NK-92 (cell line): ENCODE measurements around the gene DCAF8.

Experiments
- DNase-seq: peaks from one replicate; lab custom pipeline; 2025; ENCODE audit not compliant: unreplicated experiment; lab: John Stamatoyannopoulos, UW

DCAF8 gene

DNA sequence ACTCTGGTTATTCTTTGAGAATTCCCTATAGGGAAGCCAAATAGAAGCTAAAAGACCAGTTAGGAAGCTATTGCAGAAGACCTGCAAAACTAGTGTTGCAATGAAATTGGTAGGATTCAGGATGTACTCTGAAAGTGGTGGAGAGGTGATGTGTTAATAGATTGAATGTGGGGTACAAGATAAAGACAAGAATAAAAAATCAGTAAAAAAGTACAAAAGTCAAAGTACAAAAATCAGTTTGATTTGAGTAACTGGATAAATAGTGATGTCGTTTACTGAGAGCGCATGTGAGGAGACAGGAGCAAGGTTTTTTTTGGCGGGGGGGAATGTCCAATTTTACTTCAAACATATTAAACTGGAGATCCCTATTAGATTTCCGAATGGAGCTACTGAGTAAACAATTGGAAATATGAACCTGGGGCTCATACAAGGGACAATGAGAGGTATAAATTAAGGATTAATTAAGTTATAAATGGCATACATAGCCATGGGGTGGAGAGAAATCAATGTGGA lies 2.5 kb upstream of the DCAF8 start:
- DNase-seq = no peak

DNA sequence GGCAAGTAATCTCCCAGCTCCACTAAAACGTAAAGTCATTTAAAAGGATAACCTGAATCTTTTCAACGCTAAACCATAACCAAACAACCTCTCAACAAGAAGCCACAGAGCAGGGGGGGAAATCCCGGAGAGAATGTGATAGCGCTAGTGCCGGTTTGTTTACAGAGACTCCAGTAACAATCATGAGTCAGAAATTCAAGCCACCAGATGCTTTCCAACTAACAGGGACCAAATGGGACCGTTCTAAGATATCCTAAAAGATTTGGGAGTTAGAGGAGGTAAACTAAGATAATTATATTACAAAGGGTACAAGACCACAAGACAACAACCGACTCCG lies 825 bp downstream of the DCAF8 start:
- DNase-seq = no peak

DNA sequence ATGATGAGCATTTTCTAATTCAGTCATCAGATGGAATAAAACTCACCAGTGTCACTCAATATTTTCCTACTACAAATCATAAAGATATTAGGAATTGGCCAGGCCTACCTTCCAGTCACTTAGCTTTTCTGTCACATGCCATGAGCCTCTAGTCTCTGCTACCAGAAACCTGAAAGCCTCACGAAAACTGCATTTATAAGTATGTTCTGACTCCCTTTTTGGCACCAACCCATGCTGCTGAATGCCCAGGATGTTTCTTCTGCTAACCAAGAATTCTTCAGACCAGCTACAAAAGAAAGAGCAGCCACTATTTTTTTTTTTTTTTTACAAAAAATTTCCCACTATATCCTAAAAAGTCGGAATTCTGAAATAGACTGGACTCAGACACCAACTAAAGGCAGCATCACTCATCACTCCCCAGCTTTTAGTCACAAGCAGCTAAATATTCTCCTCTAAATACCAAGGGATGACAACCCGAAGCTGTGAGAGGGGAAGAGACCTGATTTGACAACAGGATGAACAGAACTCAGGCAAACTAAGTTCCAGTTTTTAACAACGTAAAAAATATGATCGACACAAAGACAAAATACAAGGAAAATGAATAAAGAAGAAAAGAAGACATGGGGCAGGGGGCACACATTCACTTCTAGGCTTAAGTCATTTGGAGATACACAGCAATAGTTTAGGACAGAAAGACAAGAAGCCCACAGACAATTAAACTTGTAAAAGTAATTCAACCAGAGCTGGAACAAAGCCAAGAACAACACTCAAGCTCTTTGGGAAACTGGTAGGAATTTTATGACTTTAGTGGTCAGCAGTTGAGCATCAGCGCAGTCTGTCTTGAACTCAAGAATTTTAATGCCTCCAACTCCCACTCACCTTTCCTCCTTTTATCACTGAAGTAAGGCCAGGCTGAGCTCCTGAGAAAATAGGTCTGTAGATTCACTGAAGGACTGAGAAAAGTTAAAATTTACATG lies 1.7 kb downstream of the DCAF8 start:
- DNase-seq = no peak

DNA sequence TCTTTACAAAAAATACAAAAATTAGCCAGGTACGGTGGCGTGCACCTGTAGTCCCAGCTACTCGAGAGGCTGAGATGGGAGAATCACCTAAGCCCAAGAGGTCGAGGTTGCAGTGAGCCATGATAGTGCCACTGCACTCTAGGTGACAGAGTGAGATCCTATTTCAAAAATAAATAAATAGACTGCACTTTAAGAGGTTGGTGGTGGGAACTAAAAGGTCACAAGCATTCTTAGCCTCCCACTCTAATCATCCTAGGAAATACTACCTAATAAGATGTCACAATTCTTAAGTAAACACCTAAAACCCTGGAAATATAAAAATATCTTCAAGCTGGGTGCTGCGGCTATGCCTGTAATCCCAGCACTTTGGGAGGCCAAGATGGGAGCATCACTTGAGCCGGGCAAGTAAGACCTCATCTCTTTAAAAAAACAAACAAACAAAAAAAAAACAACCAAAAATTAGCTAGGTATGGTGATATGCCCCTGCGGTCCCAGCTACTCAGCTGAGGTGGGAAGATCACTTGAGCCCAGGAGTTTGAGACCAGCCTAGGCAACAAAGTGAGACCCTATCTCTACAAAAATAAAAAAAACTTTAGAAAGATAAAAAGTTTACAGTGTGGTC lies 4.1 kb downstream of the DCAF8 start:
- DNase-seq = no peak

DNA sequence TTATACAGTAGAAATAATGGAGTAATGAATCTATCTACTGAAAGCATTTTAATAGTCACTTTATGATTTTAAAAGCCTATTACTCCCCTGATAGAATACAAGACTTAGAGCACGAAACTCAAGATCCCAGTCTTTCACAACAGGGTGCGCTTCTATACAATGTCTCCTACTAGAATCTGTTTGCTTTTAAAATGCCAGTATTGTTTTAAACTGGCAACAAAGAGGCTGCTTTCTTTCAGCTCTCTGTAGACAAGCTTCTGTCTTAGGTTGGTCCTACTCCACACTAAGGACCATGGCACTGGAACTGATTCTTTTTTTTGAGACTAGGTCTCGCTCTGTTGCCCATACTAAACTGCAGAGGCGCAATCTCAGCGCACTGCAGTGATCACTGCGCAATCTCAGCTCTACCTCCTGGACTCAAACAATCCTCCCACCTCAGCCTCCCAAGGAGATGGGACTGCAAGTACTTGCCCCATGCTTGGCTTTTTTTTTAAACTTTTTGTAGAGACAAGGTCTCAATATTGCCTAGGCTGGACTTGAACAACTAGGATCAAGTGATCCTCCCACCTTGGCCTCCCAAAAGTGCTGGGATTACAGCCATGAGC lies 4.8 kb downstream of the DCAF8 start:
- DNase-seq = no peak

- no peak for DNase-seq
Observed at GRCh38 chr1:160256396-160257046, 5.8 kb downstream of the DCAF8 start.

DNA sequence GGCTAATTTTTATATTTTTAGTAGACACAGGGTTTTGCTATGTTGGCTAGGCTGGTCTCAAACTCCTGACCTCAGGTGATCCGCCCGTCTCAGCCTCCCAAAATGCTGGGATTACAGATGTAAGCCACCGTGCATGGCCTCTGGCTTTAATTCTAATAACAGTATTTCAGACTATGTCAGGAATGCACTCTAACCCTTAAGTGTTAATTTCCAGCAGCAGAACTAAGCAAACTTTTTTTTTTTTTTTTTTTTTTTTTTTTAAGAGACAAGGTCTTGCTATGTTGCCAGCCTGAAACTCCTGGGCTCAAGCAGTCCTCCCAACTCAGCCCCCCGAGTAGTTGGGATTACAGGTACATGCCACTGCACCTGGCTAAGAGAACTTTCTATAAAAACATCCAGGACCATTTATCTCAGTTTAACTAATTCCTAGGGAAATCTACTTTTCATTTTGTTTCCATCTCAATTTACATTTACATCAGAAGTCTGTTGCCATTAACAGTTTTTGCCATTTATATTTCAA lies 6.5 kb downstream of the DCAF8 start:
- no peak for DNase-seq

GRCh38 chr1:160251687-160252526 lies 10.4 kb downstream of the DCAF8 start:
- DNase-seq = no peak

DNA sequence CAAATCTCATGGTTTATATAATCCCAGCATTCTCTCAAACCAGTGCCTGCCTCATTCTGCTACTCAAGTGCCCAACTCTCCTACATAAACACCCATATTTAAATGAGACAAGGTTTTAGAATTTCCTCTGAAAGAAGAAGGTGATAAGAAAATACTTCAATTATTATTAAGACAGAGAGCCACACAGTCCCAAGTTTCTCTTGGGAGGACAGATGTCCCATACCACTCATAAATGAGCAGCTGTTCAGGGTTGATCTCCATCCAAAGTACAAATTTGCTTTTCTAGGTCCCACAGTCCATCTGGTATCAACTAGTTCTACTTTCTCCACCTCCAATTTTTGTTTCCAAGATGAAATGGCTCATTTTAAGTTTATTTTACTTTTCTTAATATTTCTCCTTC lies 11.3 kb downstream of the DCAF8 start:
- DNase-seq = no peak

DNA sequence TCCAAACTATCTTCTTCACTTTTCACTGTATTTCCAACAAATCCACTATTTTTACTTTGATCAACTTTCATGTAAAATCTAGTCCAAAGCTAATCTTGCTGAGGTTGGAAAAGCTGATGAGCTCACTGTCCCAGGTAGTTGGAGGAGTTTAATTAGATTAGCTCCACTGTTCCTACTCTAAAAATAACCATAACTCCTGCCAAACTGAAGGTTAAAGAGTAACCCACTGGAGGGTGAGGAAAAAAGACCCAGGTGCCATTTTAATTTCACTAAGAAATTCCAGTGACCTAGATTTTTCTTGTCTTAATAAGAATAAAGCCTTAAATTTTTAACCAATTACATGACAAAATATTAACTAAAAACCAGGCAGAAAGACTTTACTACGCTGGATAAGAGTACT lies 15.3 kb downstream of the DCAF8 start:
- DNase-seq = no peak

DNA sequence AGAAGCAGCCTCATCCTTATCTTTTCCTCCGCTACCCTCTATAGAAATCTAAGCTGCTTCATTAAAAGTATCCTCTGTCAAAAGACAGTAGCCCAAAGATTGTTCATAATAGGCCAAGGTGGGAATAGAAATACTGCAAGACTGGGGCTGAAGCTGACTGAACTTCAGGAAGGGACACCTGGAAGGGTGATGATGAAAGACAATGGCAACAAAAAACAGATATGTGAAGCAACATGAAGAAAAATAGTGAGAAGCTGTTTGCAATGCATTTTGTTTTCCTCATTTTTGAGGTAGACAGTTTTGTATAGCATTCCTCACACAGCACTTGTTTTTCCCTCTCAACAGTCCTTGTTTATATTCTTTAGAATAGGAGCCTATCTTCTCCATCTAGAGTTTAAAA lies 16.9 kb downstream of the DCAF8 start:
- no peak for DNase-seq

- no peak for DNase-seq
Observed at GRCh38 chr1:160244209-160244608, 18.1 kb downstream of the DCAF8 start.

DNA sequence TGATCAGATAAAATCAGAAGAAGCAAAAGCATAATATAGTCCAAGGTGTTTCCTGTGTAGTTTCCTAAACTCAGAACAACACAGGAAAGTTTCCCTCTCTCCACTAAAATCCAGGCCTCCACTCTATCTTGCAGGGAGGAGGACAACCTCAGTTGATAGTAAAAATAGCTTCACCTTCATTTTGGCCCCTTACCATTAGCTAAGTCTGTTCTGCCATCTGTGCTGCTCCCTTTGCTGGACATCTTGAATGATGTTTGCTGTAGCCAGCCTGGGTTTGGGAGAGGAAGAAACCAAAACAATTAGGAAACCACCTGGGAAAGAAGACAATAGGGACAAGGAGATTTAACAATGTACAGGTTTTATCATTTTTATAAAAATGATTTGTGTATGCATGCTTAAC lies 18.6 kb downstream of the DCAF8 start:
- DNase-seq = no peak

- no peak for DNase-seq
Observed at GRCh38 chr1:160239582-160240299, 22.6 kb downstream of the DCAF8 start.

DNA sequence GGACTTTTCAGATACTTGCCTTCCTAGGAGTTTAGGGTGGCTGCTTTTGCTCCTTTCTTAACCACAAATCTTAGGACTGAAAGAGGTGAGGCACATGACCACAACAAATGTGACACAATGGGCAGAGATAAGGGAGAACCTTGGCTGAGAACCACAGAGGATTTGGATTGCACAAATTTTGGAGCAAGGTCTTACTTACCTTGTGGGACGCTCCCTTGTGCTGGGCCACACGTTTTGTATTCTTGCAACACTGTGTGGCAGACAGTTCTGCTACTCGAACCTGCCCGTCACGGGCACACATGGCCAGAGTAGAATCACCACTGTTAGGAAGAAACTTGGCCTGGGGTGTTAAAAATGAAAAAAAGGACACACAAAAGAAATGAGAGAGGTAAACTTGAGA lies 23.9 kb downstream of the DCAF8 start:
- no peak for DNase-seq

- DNase-seq = no peak
Observed at GRCh38 chr1:160237558-160237957, 24.8 kb downstream of the DCAF8 start.

GRCh38 chr1:160236806-160237205 lies 25.5 kb downstream of the DCAF8 start:
- DNase-seq = no peak

DNA sequence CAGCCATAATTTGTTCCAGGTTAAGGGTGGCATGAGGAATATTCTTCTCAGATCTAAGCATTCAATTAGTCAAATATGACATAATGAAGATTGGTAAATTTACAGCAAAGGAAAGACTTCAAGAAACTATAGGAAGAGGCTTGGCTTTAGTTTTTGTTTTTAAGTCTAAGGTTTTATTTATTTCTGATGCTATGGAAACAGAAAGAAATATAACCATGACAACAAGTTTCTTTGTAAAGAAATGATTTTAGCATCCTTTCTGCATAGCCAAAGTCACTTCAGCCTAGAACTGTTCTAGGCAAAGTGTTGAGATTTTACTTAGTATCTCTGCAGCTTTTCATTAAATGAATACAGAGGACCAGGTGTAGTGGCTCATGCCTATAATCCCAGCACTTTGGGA lies 29.4 kb downstream of the DCAF8 start:
- DNase-seq = no peak

- DNase-seq = no peak
Observed at GRCh38 chr1:160228431-160228830, 33.9 kb downstream of the DCAF8 start.

DNA sequence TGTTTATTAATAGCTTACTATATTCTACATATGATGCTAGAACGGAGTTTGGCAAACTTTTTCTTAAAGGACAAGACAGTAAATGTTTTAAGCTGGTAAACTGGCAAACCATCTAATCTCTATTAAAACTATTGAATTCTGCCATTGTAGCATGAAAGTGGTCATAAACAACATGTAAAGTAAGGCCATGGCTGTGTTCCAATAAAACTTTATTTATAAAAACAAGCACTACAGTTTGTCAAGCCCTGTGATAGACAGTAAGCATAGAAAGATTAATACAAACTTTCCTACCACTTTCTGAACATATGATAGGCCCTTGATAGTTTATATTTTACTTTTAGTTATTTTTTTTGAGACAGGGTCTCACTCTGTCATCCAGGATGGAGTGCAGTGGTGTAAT lies 34.8 kb downstream of the DCAF8 start:
- no peak for DNase-seq
